Measurements from ENCODE around the gene CCDC93.
A peak's percentile ranks its signal among the peaks of the same experiment; 100 is the strongest.

The CCDC93 gene

GRCh38 chr2:117956036-117956796, 57.7 kb downstream of the CCDC93 start:
- Histone ChIP-seq H3K79me2 (ENCODE audit: control insufficient read depth, insufficient read depth, low read length) (no peaks in the 10 kb centered on the region), H2BK120ac (ENCODE audit: low read depth, low read length) (no peak overlapping the region), H4K5ac (ENCODE audit: low read length) (no peak overlapping the region), H3K9ac (ENCODE audit: low read length) (no peak overlapping the region), H3K4ac (ENCODE audit: low read depth, low read length) (no peak overlapping the region), H4K8ac (ENCODE audit: low read depth, low read length) (no peak overlapping the region), H2AK5ac (ENCODE audit: low read length) (no peak overlapping the region), H3K27me3 (ENCODE audit: insufficient read depth, low read length, poor library complexity) (no peaks in the 10 kb centered on the region), H3K23ac (ENCODE audit: low read length) (no peak overlapping the region), H3K79me1 (ENCODE audit: low read length) (no peaks in the 10 kb centered on the region), H3K56ac (ENCODE audit: low read length) (no peak overlapping the region), H3K36me3 (ENCODE audit: control insufficient read depth, insufficient read depth, low read length) (peaks cover 3% of the 10 kb centered on the region), H3K18ac (ENCODE audit: low read length) (no peak overlapping the region), H3K27ac (ENCODE audit: low read depth, low read length) (no peak overlapping the region), H2BK5ac (ENCODE audit: low read length) (no peak overlapping the region), H2BK15ac (replicated peaks; ENCODE audit: low read depth) (no peak overlapping the region), H3K4me2 (ENCODE audit: low read length) (no peak overlapping the region), H3K4me1 (ENCODE audit: control insufficient read depth, low read depth, low read length) (no peaks in the 10 kb centered on the region), H3K4me3 (ENCODE audit: low read length) (no peak overlapping the region)
- peak; percentile 29 for DNase-seq
- no CpG with 5 or more reads among the region's 1 CpG for WGBS (ENCODE audit: extremely low coverage, insufficient coverage, low lambda C conversion rate)

- H3K4me3 ChIP-seq (ENCODE audit: low read length): no peak overlapping the region
- no peaks in the 10 kb centered on the region for H3K4me1 ChIP-seq (ENCODE audit: control insufficient read depth, low read depth, low read length)
- no peaks in the 10 kb centered on the region for H3K79me1 ChIP-seq (ENCODE audit: low read length)
- no peak overlapping the region for H3K9ac ChIP-seq (ENCODE audit: low read length)
- H2BK15ac ChIP-seq (replicated peaks; ENCODE audit: low read depth): no peak overlapping the region
- no peaks in the 10 kb centered on the region for H3K79me2 ChIP-seq (ENCODE audit: control insufficient read depth, insufficient read depth, low read length)
- H3K4me2 ChIP-seq (ENCODE audit: low read length): no peak overlapping the region
- no peak overlapping the region for H4K5ac ChIP-seq (ENCODE audit: low read length)
- H3K27ac ChIP-seq (ENCODE audit: low read depth, low read length): no peak overlapping the region
- no peaks in the 10 kb centered on the region for H3K27me3 ChIP-seq (ENCODE audit: insufficient read depth, low read length, poor library complexity)
- DNase-seq: no peak
- H3K4ac ChIP-seq (ENCODE audit: low read depth, low read length): no peak overlapping the region
- no peak overlapping the region for H2BK120ac ChIP-seq (ENCODE audit: low read depth, low read length)
- no peak overlapping the region for H4K8ac ChIP-seq (ENCODE audit: low read depth, low read length)
- H2AK5ac ChIP-seq (ENCODE audit: low read length): no peak overlapping the region
- H2BK5ac ChIP-seq (ENCODE audit: low read length): no peak overlapping the region
- H3K56ac ChIP-seq (ENCODE audit: low read length): no peak overlapping the region
- H3K18ac ChIP-seq (ENCODE audit: low read length): no peak overlapping the region
- H3K23ac ChIP-seq (ENCODE audit: low read length): no peak overlapping the region
- H3K36me3 ChIP-seq (ENCODE audit: control insufficient read depth, insufficient read depth, low read length): peaks cover 3% of the 10 kb centered on the region
Measured at GRCh38 chr2:117953231-117953630, 60.6 kb downstream of the CCDC93 start.

GRCh38 chr2:117952701-117953100, 61.2 kb downstream of the CCDC93 start:
- no peak overlapping the region for H2BK120ac ChIP-seq (ENCODE audit: low read depth, low read length)
- no peaks in the 10 kb centered on the region for H3K27me3 ChIP-seq (ENCODE audit: insufficient read depth, low read length, poor library complexity)
- H3K4me2 ChIP-seq (ENCODE audit: low read length): no peak overlapping the region
- no peak overlapping the region for H4K5ac ChIP-seq (ENCODE audit: low read length)
- H2BK5ac ChIP-seq (ENCODE audit: low read length): no peak overlapping the region
- H4K8ac ChIP-seq (ENCODE audit: low read depth, low read length): no peak overlapping the region
- DNase-seq: no peak
- H3K79me2 ChIP-seq (ENCODE audit: control insufficient read depth, insufficient read depth, low read length): no peaks in the 10 kb centered on the region
- H3K18ac ChIP-seq (ENCODE audit: low read length): no peak overlapping the region
- no peak overlapping the region for H2BK15ac ChIP-seq (replicated peaks; ENCODE audit: low read depth)
- H3K36me3 ChIP-seq (ENCODE audit: control insufficient read depth, insufficient read depth, low read length): peaks cover 3% of the 10 kb centered on the region
- H3K23ac ChIP-seq (ENCODE audit: low read length): no peak overlapping the region
- no peaks in the 10 kb centered on the region for H3K4me1 ChIP-seq (ENCODE audit: control insufficient read depth, low read depth, low read length)
- no peak overlapping the region for H3K56ac ChIP-seq (ENCODE audit: low read length)
- H2AK5ac ChIP-seq (ENCODE audit: low read length): no peak overlapping the region
- no peak overlapping the region for H3K27ac ChIP-seq (ENCODE audit: low read depth, low read length)
- no peak overlapping the region for H3K4me3 ChIP-seq (ENCODE audit: low read length)
- no peak overlapping the region for H3K4ac ChIP-seq (ENCODE audit: low read depth, low read length)
- H3K79me1 ChIP-seq (ENCODE audit: low read length): no peaks in the 10 kb centered on the region
- H3K9ac ChIP-seq (ENCODE audit: low read length): no peak overlapping the region

GRCh38 chr2:117952228-117952627, 61.6 kb downstream of the CCDC93 start:
- no peak for DNase-seq
- Histone ChIP-seq H2AK5ac (ENCODE audit: low read length) (no peak overlapping the region), H3K27me3 (ENCODE audit: insufficient read depth, low read length, poor library complexity) (no peaks in the 10 kb centered on the region), H3K4me3 (ENCODE audit: low read length) (no peak overlapping the region), H3K56ac (ENCODE audit: low read length) (no peak overlapping the region), H4K8ac (ENCODE audit: low read depth, low read length) (no peak overlapping the region), H3K18ac (ENCODE audit: low read length) (no peak overlapping the region), H3K79me1 (ENCODE audit: low read length) (no peaks in the 10 kb centered on the region), H2BK15ac (replicated peaks; ENCODE audit: low read depth) (no peak overlapping the region), H2BK120ac (ENCODE audit: low read depth, low read length) (no peak overlapping the region), H3K36me3 (ENCODE audit: control insufficient read depth, insufficient read depth, low read length) (peaks cover 3% of the 10 kb centered on the region), H3K4ac (ENCODE audit: low read depth, low read length) (no peak overlapping the region), H3K9ac (ENCODE audit: low read length) (no peak overlapping the region), H2BK5ac (ENCODE audit: low read length) (no peak overlapping the region), H3K4me2 (ENCODE audit: low read length) (no peak overlapping the region), H4K5ac (ENCODE audit: low read length) (no peak overlapping the region), H3K79me2 (ENCODE audit: control insufficient read depth, insufficient read depth, low read length) (no peaks in the 10 kb centered on the region), H3K23ac (ENCODE audit: low read length) (no peak overlapping the region), H3K4me1 (ENCODE audit: control insufficient read depth, low read depth, low read length) (no peaks in the 10 kb centered on the region), H3K27ac (ENCODE audit: low read depth, low read length) (no peak overlapping the region)
- WGBS (ENCODE audit: extremely low coverage, insufficient coverage, low lambda C conversion rate): no CpG with 5 or more reads among the region's 4 CpGs

GRCh38 chr2:117949806-117950205, 64.1 kb downstream of the CCDC93 start:
- peaks cover 5% of the 10 kb centered on the region for H3K36me3 ChIP-seq (ENCODE audit: control insufficient read depth, insufficient read depth, low read length)
- H2BK5ac ChIP-seq (ENCODE audit: low read length): no peak overlapping the region
- H3K56ac ChIP-seq (ENCODE audit: low read length): no peak overlapping the region
- no peak overlapping the region for H4K8ac ChIP-seq (ENCODE audit: low read depth, low read length)
- WGBS (ENCODE audit: extremely low coverage, insufficient coverage, low lambda C conversion rate): no CpG with 5 or more reads among the region's 5 CpGs
- H3K27ac ChIP-seq (ENCODE audit: low read depth, low read length): no peak overlapping the region
- H4K5ac ChIP-seq (ENCODE audit: low read length): no peak overlapping the region
- no peaks in the 10 kb centered on the region for H3K79me2 ChIP-seq (ENCODE audit: control insufficient read depth, insufficient read depth, low read length)
- H3K4ac ChIP-seq (ENCODE audit: low read depth, low read length): no peak overlapping the region
- no peak for DNase-seq
- H2BK120ac ChIP-seq (ENCODE audit: low read depth, low read length): no peak overlapping the region
- H3K79me1 ChIP-seq (ENCODE audit: low read length): no peaks in the 10 kb centered on the region
- H3K4me3 ChIP-seq (ENCODE audit: low read length): no peak overlapping the region
- H2AK5ac ChIP-seq (ENCODE audit: low read length): no peak overlapping the region
- no peaks in the 10 kb centered on the region for H3K4me1 ChIP-seq (ENCODE audit: control insufficient read depth, low read depth, low read length)
- H3K23ac ChIP-seq (ENCODE audit: low read length): no peak overlapping the region
- H2BK15ac ChIP-seq (replicated peaks; ENCODE audit: low read depth): no peak overlapping the region
- H3K9ac ChIP-seq (ENCODE audit: low read length): no peak overlapping the region
- H3K27me3 ChIP-seq (ENCODE audit: insufficient read depth, low read length, poor library complexity): no peaks in the 10 kb centered on the region
- H3K18ac ChIP-seq (ENCODE audit: low read length): no peak overlapping the region
- no peak overlapping the region for H3K4me2 ChIP-seq (ENCODE audit: low read length)

- Histone ChIP-seq H3K56ac (ENCODE audit: low read length) (no peak overlapping the region), H3K4me2 (ENCODE audit: low read length) (no peak overlapping the region), H3K4ac (ENCODE audit: low read depth, low read length) (no peak overlapping the region), H2BK15ac (replicated peaks; ENCODE audit: low read depth) (no peak overlapping the region), H3K9ac (ENCODE audit: low read length) (no peak overlapping the region), H2BK120ac (ENCODE audit: low read depth, low read length) (no peak overlapping the region), H3K4me1 (ENCODE audit: control insufficient read depth, low read depth, low read length) (no peaks in the 10 kb centered on the region), H3K27me3 (ENCODE audit: insufficient read depth, low read length, poor library complexity) (no peaks in the 10 kb centered on the region), H4K5ac (ENCODE audit: low read length) (no peak overlapping the region), H4K8ac (ENCODE audit: low read depth, low read length) (no peak overlapping the region), H3K23ac (ENCODE audit: low read length) (no peak overlapping the region), H3K79me2 (ENCODE audit: control insufficient read depth, insufficient read depth, low read length) (no peaks in the 10 kb centered on the region), H3K4me3 (ENCODE audit: low read length) (no peak overlapping the region), H3K27ac (ENCODE audit: low read depth, low read length) (no peak overlapping the region), H3K18ac (ENCODE audit: low read length) (no peak overlapping the region), H3K36me3 (ENCODE audit: control insufficient read depth, insufficient read depth, low read length) (peaks cover 5% of the 10 kb centered on the region), H2AK5ac (ENCODE audit: low read length) (no peak overlapping the region), H3K79me1 (ENCODE audit: low read length) (no peaks in the 10 kb centered on the region), H2BK5ac (ENCODE audit: low read length) (no peak overlapping the region)
- WGBS (ENCODE audit: extremely low coverage, insufficient coverage, low lambda C conversion rate): no CpG with 5 or more reads among the region's 1 CpG
- DNase-seq: no peak
Measured at GRCh38 chr2:117948615-117949014, 65.3 kb downstream of the CCDC93 start.
